H1 (cell line): Measurements from ENCODE around the gene SOX12.

Experiments used
- CTCF ChIP-seq, 3 experiments: IDR thresholded peaks; 1 replicate in 2 of 3; 2 replicates in 1 of 3; pipeline versions ENCODE4 v1.5.1 to v1.6.1; 2011; ENCODE audit warnings: low read length in 3 of 3, mild to moderate bottlenecking in 3 of 3, inconsistent platforms in 2 of 3, low read depth in 1 of 3, moderate library complexity in 1 of 3; ENCODE audit not compliant: insufficient read depth in 1 of 3; ENCODE audit errors: control extremely low read depth in 1 of 3
- EP300 ChIP-seq, 2 experiments: IDR thresholded peaks; 1 replicate in 1 of 2; 2 replicates in 1 of 2; pipeline ENCODE4 v1.6.1; 2011 to 2012; ENCODE audit warnings: low read depth in 2 of 2, low read length in 2 of 2, mild to moderate bottlenecking in 2 of 2, borderline replicate concordance in 1 of 2, inconsistent platforms in 1 of 2, moderate library complexity in 1 of 2
- EZH2 ChIP-seq: fragments of 200-600 bp; sonication (generic); IDR thresholded peaks from 2 replicates; pipeline ENCODE4 v1.7.1; 2012; ENCODE audit warnings: low read depth, mild to moderate bottlenecking, moderate library complexity, low read length, inconsistent platforms; ENCODE audit not compliant: severe bottlenecking
- JUND ChIP-seq: IDR thresholded peaks from 2 replicates; pipeline ENCODE4 v1.6.1; 2011; ENCODE audit warnings: mild to moderate bottlenecking, improper control_type of control experiment, low read length
- KDM5A ChIP-seq: fragments of 200-600 bp; IDR thresholded peaks from 2 replicates; pipeline ENCODE4 v1.7.1; 2012; ENCODE audit warnings: mild to moderate bottlenecking, low read length, inconsistent platforms, mixed read lengths
- MAFK ChIP-seq: IDR thresholded peaks from 2 replicates; pipeline ENCODE4 v1.6.1; 2012; ENCODE audit warnings: low read depth, mild to moderate bottlenecking, improper control_type of control experiment, low read length
- POLR2A ChIP-seq, 2 experiments: IDR thresholded peaks; 1 replicate in 1 of 2; 2 replicates in 1 of 2; pipeline ENCODE4 v1.6.1; 2011; ENCODE audit warnings: low read depth in 2 of 2, low read length in 2 of 2, mild to moderate bottlenecking in 2 of 2; ENCODE audit errors: control extremely low read depth in 1 of 2
- SAP30 ChIP-seq: fragments of 300-600 bp; sonication (generic); IDR thresholded peaks from 2 replicates; pipeline ENCODE4 v1.7.1; 2012; ENCODE audit warnings: low read length, moderate library complexity, mild to moderate bottlenecking, inconsistent platforms; ENCODE audit not compliant: insufficient read depth, insufficient replicate concordance
- SIN3A ChIP-seq, 2 experiments: IDR thresholded peaks in 1 of 2; conservative IDR thresholded peaks in 1 of 2; 2 replicates each; pipeline ENCODE4 v1.6.1; 2011 to 2012; ENCODE audit warnings: low read length in 2 of 2, improper control_type of control experiment in 1 of 2, low read depth in 1 of 2, mild to moderate bottlenecking in 1 of 2
- SIX5 ChIP-seq: IDR thresholded peaks from 2 replicates; pipeline ENCODE4 v1.6.1; 2011; ENCODE audit warnings: mild to moderate bottlenecking, low read depth, low read length
- TAF1 ChIP-seq: IDR thresholded peaks from 2 replicates; pipeline ENCODE4 v1.6.1; 2011; ENCODE audit warnings: mild to moderate bottlenecking, low read depth, low read length
- TF ChIP-seq, protein P1 (sequence below): IDR thresholded peaks from 2 replicates; pipeline ENCODE4 v1.6.1; 2012; ENCODE audit warnings: low read length, inconsistent platforms

- TF ChIP-seq EP300 (IDR thresholded peaks at IDR 0.05; ENCODE audit: borderline replicate concordance in 1 of 2, low read depth in 2 of 2, low read length in 2 of 2) (no peak), CTCF (IDR thresholded peaks at IDR 0.05; ENCODE audit: control extremely low read depth in 1 of 3, insufficient read depth in 1 of 3, low read depth in 1 of 3, low read length in 3 of 3) (no peak), JUND (no peak), MAFK (no peak), POLR2A (IDR thresholded peaks at IDR 0.05; ENCODE audit: control extremely low read depth in 1 of 2, low read depth in 2 of 2, low read length in 2 of 2) (no peak), KDM5A (no peak), TAF1 (no peak), SIN3A (conservative IDR thresholded peaks at IDR 0.05 in 1 of 2, IDR thresholded peaks at IDR 0.05 in 1 of 2; ENCODE audit: low read depth in 1 of 2, low read length in 2 of 2) (no peak), SIX5 (no peak), EZH2 (no peak), SAP30 (no peak)
- TF ChIP-seq, protein P1, sequence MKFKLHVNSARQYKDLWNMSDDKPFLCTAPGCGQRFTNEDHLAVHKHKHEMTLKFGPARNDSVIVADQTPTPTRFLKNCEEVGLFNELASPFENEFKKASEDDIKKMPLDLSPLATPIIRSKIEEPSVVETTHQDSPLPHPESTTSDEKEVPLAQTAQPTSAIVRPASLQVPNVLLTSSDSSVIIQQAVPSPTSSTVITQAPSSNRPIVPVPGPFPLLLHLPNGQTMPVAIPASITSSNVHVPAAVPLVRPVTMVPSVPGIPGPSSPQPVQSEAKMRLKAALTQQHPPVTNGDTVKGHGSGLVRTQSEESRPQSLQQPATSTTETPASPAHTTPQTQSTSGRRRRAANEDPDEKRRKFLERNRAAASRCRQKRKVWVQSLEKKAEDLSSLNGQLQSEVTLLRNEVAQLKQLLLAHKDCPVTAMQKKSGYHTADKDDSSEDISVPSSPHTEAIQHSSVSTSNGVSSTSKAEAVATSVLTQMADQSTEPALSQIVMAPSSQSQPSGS: no peak
Measured at GRCh38 chr20:363319-364078, 38.1 kb downstream of the SOX12 start.
